NCI-H526 treated with DMSO at 0.1 percent for 48 hours (cell line): ENCODE data around the gene CSH1.
"Not testable (repeated sequence)": the region's sequence is repeated elsewhere in the genome, so short reads cannot be mapped to it uniquely, and the experiment has no call there.

Source experiments
- DNase-seq: peaks from one replicate; lab custom pipeline; 2025; lab: John Stamatoyannopoulos, UW

CSH1 gene

DNA sequence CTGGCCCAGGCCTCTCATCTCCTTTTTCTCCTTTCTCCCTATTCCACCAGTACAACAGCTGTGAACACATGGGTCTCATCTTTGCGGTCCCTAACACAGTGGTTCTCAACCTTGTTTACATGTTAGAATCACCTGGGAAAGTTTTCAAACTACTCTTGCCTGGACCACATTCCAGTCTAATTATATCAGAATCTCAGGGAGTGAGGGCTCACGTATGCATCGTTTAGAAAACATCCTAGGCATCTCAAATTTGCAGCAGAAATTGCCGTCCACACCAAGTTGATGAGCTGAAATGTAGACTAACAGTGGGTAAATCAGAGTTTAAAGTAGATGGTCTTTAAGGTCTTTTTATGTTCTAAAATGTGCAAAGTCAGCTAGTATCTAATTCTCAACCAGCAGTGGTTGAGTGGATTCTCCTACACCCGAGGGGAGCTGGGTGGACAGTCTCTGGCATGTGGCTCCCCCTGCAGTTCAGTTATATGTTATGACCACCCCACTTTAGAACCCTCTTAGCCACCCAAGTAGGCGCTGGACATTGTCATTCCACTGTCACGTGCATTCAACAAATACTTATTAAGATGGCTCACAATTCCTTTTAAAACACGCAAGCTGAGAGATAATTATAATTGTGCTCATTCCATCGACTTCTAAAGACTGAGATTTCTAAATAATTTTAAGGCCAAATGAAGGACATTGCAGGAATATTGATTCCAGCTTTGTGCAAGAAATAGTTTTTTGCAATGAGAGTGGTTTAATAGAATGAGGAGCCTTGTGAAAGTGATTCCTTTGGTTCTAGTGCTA is 26.7 kb downstream of the CSH1 start:
- DNase-seq, result not testable (repeated sequence)

DNA sequence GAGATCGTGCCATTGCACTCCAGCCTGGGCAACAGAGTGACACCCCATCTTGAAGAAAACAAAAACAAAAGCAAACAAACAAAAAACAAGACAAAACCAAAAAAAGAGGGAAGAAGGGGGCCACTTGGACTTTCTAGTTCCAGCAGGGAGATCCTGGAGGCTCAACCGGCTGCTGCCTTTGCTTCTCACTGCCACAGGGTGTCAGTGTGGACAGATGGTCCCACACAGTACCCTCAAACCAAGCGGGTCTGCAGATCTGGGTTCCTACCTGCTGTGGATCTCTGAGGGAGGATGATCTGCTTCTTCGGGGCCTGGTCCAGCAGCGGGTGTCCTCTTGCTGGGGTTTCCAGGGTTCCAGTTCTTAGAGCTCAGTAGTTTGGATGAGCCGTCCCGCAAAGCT is 29.7 kb downstream of the CSH1 start:
- DNase-seq, result not testable (repeated sequence)

DNA sequence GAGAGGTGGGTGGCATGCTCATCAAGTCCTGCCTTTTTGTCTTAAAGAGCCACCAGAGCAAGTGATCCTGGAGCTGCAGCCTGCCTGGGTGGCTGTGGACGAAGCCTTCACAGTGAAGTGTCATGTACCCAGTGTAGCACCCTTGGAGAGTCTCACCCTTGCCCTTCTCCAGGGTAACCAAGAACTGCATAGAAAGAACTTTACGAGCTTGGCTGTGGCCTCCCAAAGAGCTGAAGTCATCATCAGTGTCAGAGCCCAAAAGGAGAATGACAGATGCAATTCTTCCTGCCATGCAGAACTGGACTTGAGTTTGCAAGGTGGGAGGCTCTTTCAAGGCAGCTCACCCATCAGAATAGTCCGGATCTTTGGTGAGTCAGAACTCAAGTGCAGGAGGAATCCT is 37.1 kb downstream of the CSH1 start:
- no peak for DNase-seq

DNA sequence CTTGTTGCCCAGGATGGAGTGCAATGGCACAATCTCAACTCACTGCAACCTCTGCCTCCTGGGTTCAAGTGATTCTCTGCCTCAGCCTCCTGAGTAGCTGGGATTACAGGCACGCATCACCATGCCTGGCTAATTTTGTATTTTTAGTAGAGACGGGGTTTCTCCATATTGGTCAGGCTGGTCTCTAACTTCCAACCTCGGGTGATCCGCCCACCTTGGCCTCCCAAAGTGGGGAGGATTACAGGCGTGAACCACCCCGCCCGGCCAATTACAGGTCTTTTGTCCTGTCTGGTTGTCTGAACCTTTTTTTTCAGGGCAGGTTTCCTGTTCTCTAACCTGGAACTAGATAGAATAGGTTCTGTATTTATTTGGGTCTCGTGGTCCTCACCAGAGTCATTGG is 39.9 kb downstream of the CSH1 start:
- not testable (repeated sequence) for DNase-seq

DNA sequence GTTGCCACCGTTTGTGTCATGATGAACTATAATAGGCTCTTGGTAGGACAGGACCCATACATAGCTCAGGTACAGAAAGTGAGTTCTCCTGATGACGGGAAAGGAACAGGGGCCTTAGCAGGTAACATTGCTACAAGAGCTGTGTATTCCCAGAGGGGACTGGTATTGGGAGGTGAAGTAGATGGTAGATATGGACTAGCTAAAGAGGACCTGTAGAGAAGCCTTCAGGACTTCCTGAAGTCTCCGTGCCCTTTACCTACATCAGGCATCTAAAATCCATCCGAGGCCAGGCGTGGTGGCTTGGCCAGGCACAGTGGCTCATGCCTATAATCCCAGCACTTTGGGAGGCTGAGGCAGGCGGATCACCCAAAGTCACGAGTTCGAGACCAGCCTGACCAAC is 41.2 kb downstream of the CSH1 start:
- no peak for DNase-seq

DNA sequence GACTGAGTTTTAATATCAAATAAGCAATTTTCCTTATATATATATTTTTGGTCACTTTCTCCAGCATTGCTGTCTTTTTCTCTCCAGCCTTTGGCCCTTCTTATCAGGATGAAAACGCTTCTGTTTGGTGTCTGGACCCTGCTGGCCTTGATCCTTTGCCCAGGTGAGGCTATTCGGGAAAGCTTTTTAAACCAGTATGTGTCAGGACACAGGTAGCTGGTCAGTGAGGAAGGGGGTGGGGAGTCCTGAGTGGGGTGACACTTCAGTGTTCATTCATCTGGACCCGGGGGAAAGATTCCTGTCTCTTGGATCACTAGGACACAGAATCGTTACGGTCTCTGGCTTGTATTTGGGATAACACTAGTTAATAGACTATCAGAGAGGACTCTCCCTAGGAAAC is 41.7 kb downstream of the CSH1 start:
- DNase-seq, result no peak

DNA sequence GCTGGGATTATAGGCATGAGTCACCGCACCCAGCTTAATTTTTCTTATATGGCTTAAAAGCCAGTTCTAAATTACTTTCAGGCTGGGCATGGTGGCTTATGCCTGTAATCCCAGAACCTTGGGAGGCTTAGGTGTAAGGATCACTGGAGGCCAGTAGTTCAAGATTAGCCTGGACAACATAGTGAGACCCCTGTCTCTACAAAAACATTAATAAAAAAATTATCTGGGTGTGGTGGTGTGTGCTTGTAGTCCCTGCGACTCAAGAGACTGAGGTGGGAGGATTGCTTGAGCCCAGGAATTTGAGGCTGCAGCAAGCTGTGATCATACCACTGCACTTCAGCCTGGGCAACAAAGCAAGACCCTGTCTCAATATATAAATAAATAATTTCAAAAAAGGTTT is 43.1 kb downstream of the CSH1 start:
- no peak for DNase-seq

DNA sequence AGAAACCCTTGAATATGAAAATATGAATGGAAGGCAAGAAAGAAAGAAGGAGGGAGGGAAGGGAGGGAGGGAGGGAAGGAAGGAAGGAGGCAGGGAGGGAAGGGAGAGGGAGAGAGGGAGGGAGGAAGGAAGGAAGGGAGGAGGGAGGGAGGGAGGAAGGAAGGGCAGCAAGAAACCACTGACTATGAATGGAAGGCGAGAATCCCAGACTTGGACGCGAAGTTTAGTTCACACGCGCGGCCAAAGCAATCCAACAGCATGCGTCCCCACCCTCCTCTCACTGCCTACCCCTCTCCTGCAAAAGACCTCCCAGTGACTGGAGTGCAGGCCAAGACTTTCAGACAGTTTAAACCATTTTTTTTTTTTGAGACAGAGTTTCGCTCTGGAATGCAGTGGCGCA is 46.0 kb downstream of the CSH1 start:
- DNase-seq, result no peak

DNA sequence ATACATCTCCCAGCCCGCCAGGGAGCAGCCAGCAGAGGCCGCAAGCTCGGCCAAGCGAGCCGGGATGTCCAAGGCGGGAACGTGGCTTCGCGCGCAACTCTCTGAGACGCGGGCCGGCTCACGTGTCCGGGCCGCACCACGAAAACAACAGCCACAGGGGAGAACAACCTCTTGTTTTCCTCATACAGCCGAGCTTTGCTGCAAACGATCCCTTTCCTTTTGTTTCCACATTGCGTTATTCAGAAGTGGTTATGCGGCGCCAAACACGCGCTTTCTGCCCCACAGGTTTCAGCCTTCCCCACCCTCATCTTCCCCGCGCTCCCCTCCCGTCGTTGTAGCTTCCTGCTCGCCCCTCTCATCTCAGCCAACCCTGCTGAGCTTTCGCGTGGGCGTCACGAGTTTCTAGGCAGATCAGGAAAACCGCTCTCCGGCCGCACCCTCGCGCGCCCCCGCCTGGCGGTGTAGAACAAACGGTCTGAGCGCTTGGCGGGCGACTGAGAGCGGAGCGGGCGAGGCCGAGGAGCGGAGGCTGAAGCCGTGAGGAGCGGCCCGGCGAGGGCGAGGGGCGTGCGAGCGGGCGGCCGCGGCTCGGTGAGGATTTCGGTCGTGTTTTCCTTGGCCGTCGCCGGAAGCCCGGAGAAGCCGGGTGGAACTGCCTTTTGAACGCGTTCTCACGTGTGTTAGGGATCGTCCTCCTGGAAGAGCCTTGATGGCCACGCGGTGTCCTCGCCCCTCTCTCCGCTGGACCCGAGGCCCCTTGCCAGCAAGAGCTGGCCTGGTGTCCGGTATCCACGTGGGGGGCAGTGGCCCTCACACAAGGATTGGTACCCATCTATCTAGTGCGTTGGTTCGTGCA is 47.3 kb downstream of the CSH1 start:
- DNase-seq, result no peak

DNA sequence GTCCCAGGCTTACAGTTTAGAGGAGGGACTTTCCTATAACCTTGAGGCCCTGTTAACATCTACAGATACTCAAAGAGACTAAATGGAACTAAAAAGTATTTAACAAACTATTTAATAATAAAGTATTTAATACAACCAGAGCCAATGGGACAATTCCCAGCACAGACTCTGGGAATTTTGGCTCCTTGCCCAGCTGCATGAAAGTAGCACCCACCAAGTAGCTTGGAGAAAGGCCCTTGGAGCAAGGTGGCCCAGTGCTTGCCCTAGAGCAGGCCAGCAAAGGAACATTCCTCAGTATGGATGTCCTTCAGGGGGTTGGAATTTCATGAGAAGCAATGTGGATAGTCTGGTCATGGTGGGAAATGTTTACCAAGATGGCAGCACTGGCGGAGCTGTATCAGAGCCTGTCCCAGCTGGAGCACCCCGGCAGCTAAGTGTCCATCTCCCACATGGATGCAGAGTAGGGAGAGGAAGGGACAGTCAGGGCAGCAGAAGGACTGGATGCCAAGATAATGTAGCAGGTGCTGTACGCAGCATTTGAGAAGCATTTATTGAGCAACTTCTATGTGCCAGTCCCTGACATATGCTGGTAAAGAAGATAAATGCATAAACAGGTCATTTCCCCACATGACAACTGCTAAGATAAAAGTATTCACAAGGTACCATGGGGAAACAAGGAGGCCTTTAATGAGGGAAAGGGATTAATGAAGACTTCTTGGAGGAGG is 48.7 kb downstream of the CSH1 start:
- no peak for DNase-seq

DNA sequence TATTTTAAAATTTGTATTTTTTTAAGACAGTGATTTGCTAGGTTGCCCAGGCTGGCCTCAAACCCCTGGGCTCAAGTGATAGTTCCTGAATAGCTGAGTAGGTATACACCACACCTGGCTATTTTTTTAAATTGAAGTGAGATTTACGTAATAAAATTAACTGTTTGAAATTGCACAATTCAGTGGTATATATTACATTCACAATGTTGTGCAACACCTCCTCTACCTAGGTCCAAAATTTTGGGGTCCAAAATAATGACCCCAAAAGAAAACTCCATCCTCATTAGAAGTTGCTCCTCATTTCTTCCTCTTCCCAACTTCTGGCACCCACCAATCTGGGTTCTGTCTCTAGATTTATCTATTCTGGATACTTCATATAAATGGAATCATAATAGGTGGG is 50.9 kb downstream of the CSH1 start:
- DNase-seq, result no peak
